ENCODE measurements around the gene RCSD1. TPM values are rescaled to one million over a fixed set of nuclear protein-coding genes. Genes with fewer than 3 reads are reported as not detected.

The RCSD1 gene
- polyA plus RNA-seq, 4 donors = 13.3 to 15.8 (median 14.8) TPM

DNA sequence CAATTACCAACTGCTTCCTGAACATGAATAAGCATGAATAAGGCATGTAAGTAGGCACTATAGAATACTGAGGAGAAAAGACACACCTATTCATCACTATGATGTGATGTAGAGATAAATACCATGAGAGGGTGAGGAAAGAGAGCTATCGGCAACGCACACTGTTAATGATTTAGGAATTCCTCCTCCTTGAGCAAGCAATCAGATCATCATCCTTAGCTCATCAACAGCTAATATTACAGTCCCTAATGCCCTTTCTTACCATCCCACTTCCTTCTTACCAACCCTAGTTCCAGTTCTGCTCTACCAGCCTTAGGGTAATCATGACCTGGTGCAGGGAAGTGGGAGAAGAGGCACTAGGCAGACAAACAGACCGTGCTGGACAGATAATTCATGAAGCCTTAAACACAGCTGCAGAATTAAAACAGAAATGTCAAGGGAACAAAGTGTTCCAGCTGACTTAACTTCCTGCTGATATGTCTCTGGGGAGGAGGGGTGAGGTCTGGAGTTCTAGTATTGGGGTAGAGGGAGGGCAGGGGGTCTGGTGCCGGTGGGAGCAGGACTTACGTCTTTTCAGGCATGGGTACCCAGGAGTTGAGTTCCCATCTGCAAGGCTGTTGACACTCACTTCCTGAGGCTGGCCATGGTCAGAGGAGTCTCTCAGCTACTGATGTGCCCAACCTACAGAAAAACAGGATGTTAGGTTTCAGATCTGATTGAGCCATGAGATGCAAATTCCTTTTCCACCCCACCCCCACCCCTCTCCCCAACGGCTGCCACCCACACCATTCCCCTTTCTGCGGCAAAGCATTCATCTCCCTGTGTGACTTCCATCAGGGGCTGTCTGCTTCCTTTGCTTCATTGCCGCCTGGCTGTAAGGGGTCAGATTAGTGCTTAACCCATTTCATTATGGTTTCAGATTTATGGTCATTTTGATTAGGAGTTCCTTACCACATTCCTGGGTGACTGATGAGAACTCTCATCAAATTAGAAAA lies 12.6 kb upstream of the RCSD1 start:
- no peak for DNase-seq (ENCODE audit: low read depth in 4 of 4, low spot score in 3 of 4)

DNA sequence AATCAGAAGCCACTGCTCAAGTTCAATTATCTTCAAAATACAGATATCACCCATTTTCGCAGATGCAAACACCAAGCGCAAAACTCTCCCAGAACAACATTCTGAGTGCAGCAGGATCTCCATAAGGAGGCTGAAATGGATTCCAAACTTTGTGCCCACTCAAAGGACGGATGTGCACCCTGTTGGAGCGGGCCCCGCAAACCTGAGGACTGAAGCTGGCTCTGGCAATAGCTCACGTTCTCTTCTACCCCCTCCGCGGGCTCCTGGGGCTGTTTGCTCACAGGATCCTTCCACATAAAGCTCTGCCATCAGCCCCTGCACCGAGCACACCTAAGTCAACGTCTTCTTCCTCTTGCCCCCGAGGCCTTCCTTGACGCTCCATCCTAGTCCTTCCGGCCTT lies 11.7 kb upstream of the RCSD1 start:
- no peak for DNase-seq (ENCODE audit: low read depth in 4 of 4, low spot score in 3 of 4)

DNA sequence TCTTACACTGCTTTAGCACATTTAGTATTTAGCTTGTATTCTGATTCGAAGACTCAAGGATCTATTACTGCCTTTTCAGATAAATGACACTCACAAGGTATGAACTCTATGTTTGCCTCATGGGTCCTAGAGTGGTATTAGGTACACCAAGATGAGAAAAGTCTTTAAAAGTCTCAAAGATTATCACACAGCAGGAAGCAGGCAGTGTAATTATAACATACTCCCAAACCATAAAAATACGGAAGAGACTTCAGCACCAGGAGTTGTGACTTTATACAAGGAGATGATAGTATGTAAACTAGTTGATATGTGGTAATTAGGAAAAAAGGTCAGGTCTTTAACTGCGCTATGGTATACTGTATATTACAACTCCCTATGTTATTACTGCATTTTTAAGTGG lies 11.2 kb upstream of the RCSD1 start:
- DNase-seq (ENCODE audit: low read depth in 4 of 4, low spot score in 3 of 4) = no peak

DNA sequence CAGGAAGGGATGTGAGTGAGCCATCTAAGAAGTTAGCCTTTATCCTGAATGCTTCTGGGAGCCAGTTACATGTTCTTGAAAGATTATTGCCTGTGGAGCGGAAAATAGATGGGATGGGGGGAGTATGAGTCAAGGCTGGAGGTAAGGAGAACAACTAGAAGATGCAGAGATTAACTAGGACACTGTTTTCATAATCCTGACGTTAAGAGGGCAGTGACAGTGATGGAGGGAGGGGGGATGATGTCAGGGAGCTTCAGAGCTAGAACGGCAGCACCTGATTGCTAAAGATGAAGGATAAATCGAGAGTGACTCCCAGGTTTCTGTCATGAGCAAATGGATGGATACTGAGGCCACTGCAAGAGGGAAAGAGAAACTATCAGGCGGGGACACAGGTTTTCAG lies 10.0 kb upstream of the RCSD1 start:
- no peak for DNase-seq (ENCODE audit: low read depth in 4 of 4, low spot score in 3 of 4)

DNA sequence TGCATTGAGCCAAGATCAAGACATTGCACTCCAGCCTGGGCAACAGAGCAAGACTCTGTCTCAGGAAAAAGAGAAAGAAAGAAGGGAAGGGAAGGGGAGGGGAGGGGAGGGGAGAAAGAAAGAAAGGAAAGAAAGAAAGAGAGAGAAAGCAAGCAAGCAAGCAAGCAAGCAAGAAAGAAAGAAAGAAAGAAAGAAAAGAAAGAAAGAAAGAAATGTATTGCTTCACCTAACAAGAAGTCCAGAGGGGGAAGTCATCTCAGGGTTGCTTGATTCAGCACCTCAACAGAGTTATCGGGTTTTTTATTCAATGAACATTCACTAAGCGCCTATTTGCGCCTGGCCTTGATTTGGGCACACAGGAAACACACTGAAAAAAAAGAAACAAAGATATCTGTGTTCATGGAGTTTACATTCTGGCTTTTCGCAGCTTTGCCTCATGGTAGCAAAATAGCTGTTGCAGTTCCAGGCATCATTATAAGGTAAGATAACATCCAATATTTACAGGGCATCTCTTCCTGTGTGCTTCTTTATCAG lies 8.2 kb upstream of the RCSD1 start:
- no peak for DNase-seq (ENCODE audit: low read depth in 4 of 4, low spot score in 3 of 4)

DNA sequence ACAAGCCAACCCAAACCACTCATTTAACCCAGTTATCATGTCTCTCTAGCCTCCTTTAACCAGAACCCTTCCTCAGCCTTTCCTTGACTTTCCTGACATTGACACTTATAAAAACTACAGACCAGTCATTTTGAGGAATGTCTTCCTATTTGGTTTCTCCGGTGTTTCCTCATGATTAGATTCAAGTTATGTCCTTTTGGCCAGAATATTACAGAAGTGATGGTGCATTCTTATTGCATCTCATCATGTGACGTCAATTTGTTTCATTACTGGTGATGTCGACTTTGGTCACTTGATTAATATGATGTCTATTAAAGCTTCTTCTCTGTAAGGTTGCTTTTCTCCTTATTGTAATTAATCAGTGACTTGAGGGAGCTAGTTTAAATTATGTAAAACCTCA lies 6.1 kb upstream of the RCSD1 start:
- DNase-seq (ENCODE audit: low read depth in 4 of 4, low spot score in 3 of 4) = no peak

DNA sequence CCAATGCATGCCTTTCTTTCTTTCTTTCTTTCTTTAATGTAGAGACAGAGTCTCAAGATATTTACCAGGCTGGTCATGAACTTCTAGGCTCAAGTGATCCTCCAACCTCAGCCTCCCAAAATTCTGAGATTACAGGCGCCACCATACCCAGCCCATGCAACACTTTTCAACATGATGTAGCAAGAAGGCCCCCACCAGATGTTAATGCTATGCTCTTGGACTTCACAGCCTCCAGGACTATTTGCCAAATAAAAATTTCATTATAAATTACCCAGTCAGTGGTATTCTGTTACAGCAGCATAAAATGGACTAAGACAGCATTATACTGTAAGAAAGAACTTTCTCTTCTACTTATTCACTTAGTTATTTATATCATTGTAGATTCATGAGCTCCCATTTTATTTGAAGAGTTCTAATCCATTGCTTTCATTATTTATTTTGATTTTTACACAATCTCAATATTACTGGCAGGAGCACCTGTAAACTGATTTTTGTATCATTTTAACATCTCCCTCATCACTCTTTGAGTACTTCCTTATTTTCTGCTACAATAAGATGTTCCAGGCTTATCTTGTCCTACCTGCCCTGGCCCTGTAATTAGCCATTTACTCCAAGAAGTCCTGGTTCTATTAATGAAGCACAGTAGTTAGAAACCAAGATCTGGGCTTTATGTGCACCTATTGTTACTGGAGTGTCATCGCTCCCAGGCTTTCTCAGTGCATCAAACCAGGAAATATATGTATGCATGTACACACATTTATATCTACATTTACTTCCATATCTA lies 4.8 kb upstream of the RCSD1 start:
- no peak for DNase-seq (ENCODE audit: low read depth in 4 of 4, low spot score in 3 of 4)

DNA sequence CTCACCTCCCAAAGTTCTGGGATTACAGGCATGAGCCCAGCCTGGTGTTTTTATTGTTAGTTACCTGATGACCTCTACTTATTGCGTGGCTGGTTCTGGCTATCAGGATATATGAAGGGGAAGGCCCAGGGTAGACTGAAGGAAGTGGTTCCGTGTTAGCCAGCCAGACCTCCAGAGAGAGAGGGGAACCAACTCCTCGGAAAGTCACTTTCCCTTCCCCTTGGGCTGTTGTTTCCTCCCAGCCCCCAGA lies 2.5 kb upstream of the RCSD1 start:
- no peak for DNase-seq (ENCODE audit: low read depth in 4 of 4, low spot score in 3 of 4)

DNA sequence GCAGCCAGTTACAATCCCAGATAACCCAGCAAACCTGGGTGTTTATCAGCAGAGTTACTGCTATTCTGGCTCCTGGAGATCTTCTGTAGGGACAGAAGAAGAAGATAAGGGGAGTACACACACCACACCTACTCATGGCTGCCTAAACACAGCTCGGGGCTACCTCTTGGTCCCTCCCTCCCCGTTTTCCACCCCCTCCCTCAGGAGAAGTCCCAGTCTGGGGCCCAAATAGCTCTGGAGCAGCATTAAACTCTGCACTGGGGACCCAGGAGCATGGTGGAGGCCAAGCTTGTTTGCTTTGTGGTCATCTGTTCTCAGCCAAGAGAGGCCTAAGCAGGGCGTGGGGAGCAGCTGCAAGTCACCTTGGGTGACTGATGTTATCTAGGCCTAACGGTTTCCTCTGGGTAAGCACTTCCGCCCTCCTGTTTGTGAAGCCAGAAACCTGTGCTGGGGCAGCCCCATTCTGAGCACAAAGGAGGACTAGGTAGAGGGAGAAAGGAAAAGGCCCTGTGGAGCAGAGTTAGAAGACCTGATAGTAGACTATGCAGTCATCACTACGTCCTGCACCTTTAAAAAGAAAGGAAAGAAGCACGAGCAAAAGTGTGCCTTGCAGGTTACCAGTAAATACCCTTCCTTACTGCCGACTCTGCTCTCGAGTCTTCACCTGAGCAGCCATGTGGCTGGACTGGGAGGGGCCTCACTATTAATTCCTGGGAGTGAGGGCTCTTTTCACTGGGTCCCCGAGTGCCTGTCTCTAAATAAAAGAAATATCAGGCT lies 2.0 kb upstream of the RCSD1 start:
- DNase-seq (ENCODE audit: low read depth in 4 of 4, low spot score in 3 of 4) = no peak

DNA sequence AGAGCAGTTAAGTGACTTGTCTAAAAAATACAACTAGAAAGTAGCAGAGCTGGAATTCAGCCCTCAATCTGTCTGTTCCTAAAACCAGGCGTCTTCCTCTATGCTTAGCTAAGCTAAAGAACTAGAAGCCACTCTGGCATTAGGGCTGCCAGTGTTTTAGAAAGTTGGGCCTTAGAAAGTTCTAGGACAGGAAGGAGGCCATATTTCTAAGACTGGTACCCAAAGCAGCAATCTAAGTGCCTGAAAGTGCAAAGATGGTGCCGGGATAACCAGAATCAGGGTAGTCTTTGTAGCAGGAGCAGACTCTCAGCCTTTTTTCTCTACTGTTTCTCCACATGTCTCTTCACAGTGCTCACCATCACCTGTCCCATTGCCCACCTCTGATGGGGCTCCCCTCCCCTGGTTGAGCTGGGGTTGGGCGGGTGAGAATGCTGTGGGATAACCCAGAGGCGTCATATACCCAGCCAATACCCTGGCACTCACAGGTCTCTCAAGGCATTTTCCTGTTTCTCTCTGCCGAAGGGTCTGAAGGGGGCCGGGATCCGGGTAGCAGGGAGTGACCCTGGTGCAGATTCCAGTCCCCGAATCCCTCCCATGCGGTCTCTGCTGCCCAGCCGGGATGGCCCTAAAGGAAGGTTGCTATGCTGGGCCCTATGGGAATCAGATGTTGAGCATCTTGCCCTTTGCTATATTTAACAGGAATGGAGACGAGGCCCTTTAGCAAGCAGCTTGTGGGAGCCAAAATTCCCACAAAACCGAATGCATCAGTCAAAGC lies 1.1 kb upstream of the RCSD1 start:
- no peak for DNase-seq (ENCODE audit: low read depth in 4 of 4, low spot score in 3 of 4)

DNA sequence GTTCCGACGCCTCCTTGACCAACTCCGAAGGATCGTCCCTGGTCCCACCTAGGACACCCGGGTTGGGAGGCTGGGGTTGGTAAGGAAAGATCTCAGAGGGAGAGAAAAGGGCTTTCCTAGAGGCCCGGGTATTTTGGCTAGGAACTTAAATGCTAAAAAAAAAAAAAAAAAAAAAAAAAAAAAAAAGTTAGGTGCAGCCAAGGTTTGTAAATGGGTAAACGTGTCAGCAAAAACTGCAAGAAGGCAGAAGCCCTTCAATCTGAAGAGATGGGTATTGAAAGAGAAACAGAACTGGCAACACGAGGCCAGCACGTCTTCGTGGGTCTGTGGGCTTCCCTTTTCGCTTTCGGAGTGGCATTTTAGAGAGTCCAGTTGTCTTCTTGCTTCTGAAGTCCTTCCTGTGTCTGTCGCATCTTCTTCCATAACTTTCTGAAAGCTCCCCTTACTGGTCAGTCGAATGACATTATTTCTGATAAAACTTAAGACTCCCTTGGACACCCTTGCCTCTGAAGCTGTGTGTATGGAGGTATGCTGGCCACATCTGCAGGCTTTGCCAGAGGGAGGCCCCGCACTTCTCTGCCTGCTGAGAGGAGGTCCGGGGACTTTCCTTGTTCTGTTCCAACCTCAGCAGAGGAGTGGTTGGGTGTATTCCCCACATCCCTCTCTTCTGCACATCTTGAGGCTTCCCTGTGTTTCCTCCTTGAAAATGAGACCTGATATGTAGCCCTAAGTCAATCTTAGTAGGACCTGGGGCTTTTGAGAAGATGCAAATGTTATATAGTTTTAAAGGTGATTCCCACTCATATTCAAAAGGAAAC lies 745 bp downstream of the RCSD1 start:
- no peak for DNase-seq (ENCODE audit: low read depth in 4 of 4, low spot score in 3 of 4)

DNA sequence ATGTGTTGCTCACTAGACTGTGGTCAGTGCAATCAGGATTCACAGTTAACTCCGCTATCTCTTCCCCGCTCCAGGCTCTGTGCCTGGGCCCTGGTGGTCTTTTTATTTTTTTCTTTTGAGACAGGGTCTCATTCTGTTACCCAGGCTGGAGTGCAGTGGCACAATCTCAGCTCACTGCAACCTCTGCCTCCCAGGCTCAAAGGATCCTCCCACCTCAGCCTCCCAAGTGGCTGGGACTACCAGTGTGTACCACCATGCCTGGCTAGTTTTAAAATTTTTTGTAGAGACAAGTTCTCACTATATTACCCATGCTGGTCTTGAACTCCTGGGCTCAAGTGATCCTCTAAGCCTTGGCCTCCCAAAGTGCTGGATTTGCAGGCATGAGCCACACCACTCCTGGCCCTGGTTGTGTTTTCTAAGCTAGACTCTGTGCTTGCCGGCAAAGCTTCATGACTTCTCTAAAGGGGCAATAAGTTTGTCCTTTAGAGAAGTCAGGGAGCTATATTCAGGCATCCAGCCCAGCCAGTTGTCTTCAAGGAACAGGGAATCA lies 1.4 kb downstream of the RCSD1 start:
- DNase-seq (ENCODE audit: low read depth in 4 of 4, low spot score in 3 of 4) = no peak

DNA sequence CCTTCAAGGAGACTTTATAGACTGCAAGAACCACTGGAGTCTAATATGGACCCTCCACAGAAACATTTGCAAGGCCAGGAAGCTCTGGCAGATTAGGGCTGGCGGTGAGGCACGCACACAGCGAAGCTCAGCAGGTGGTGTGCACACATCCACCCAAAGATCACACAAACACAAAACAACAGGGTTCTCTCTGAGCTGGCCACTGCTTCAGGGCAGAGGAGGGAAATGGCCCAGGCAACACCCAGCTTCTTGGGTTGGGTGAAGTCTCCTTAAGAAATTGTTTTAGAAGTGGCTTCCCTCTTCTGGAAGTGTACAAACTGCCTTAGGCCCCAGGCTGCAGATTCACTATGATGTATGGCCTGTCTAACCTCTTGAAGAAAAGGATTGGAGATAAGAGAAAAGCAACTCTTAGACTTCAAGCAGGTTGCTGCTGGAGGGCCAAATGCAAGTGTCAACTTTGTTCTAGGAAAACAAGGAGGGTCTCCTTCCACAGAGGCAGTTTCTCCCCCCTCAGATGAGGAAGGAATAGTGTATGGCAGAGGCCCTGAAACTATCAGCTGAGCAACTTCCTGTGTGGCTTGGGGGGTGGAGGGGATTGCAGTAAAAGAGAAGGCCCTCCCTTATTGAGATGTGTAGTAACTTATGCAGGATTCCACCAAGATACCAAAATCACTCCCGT lies 2.0 kb downstream of the RCSD1 start:
- no peak for DNase-seq (ENCODE audit: low read depth in 4 of 4, low spot score in 3 of 4)

DNA sequence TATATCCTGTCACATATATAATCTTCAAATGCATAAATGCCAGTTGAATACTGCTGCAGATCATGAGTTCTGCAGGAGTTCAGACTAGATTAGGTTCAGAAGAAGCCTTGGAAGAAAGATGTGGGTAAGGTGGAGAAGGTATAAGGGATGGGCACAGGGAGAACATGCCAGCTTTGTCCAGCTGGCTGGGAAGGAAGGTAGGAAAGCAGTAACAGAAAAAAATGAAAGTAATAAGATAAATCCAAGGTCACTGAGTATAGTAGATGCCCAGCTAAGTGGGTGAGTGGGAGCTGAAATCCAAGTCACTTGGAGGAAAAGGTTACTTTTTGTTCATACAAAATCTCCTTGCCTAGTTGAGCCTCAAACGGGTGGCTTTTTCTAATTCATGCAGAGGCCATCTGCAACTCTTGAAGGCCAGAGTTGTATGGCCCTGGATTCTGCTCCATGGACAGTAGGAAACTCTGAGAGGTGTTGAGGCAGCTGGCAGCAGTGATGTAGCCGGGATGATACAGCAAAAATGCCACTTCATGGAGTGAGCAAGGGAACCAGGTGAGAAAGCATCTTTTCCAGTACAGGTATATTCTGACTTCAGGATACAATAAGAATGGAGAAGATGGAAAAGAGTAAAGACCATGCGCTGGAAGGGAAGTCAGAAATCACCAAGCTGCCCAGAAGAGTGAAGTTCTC lies 3.4 kb downstream of the RCSD1 start:
- no peak for DNase-seq (ENCODE audit: low read depth in 4 of 4, low spot score in 3 of 4)

DNA sequence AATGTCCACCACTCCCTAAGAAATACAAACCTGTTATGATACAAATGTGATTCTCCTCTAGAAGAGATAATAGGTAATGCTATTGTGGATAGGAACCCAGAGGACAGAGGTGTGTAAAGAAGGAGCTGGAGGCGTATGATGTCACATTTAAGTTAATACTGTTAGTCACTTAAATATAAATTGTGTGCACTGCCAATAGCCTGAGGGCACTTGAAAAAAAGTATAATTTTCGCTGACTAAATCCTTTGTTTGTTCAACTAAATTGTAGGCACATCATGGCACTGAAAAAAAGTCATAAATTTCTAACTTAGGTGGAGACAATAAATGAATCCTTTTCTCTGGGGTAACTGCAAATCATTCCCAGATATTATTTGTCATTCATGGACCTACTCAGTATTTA lies 4.4 kb downstream of the RCSD1 start:
- DNase-seq (ENCODE audit: low read depth in 4 of 4, low spot score in 3 of 4) = no peak

DNA sequence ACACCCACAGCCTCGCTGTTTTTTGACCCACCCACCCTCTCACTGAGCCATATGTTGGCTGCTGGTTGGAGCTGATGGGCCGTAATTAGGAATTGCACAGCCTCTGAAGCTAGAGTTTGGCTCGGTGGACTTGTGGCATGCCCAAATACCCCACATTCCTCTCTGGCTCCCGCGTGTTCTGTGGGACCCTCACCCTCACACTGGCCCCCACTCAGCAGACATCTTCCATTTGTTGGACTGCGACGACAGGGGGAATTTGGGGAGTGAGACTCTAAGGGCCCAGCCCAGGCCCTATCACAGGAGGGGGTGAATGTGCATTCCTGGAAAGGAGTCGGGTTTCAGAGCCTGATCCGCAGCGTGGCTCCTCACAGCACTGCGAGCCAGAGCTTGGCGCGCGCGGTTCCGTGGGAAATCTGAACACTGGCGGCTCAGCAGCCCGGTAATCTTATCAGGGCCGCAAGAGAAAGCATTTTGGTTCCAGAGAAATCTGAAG lies 5.2 kb downstream of the RCSD1 start:
- DNase-seq (ENCODE audit: low read depth in 4 of 4, low spot score in 3 of 4) = no peak

DNA sequence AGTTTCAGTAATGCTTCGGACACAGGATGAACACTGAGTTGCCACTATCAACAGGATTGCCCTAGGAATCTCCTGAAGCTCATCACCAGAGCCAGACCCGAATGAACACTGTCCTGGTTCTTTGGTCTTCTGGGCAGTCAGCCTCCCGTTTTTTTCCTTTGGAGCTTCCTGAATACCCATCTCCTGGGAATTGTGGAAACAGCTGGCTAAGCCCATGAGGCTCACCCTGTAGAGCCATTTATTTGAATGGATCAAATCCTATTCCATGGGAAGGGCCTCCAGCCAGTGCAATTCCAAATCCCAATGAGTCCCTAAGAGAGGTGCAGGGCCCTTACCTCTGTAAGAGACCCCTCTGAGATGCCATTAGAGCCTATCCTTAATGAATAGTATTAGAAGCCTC lies 5.9 kb downstream of the RCSD1 start:
- DNase-seq (ENCODE audit: low read depth in 4 of 4, low spot score in 3 of 4) = no peak

DNA sequence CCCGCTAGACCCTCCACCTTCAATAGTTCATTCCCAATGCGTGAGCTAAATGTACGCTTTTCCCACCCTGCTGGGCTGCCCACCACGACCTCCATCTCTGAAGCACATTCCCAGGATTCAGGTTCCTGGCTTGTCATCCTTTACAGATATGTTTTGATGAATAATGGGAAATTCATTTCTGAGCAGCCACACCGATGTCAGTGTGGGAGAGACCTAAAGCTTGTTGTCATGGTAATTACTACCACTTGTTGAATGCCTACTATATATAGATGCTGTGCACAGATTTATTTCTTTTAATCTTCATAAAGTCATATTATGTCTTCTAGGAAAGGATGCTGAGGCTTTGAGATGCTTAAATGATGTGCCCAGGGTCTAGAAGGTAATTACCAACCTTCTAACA lies 8.0 kb downstream of the RCSD1 start:
- no peak for DNase-seq (ENCODE audit: low read depth in 4 of 4, low spot score in 3 of 4)

All from right renal pelvis (tissue), 4 donors.